GM19193 (cell line): ENCODE measurements around the gene ZNF43.

Experiments used
- POLR2A ChIP-seq: IDR thresholded peaks from 4 replicates; pipeline ENCODE4 v1.6.1; 2011; ENCODE audit not compliant: insufficient read depth, insufficient read length; ENCODE audit errors: extremely low read depth

The ZNF43 gene

GRCh38 chr19:21824679-21825078 is 11.3 kb downstream of the ZNF43 start:
- no peak for TF ChIP-seq POLR2A

- TF ChIP-seq POLR2A: no peak
These were observed 12.8 kb downstream of the ZNF43 start for GRCh38 chr19:21823224-21823623.

- TF ChIP-seq POLR2A: no peak
These were observed 23.5 kb downstream of the ZNF43 start for GRCh38 chr19:21812448-21812847.

GRCh38 chr19:21789466-21790085 is 46.4 kb downstream of the ZNF43 start:
- no peak for TF ChIP-seq POLR2A

- no peak for TF ChIP-seq POLR2A
These were observed 49.0 kb downstream of the ZNF43 start for GRCh38 chr19:21786936-21787335.

- peak; percentile 88 for TF ChIP-seq POLR2A
These were observed 68.7 kb downstream of the ZNF43 start, which contains the start of gene ZNF100 for GRCh38 chr19:21767065-21767800. TSS of gene ZNF100 (minus strand) at chr19:21767579. CDS start at chr19:21767429, 150 bp downstream.

- TF ChIP-seq POLR2A: no peak
These were observed 70.8 kb downstream of the ZNF43 start for GRCh38 chr19:21765151-21765550.

- no peak for TF ChIP-seq POLR2A
These were observed 77.7 kb downstream of the ZNF43 start for GRCh38 chr19:21758296-21758695.
